Ishikawa (cell line): ENCODE results near the gene MALRD1.

Experiments used
- CEBPB ChIP-seq: IDR thresholded peaks from 2 replicates; pipeline ENCODE4 v1.6.1; 2012
- CREB1 ChIP-seq: IDR thresholded peaks from 2 replicates; pipeline ENCODE4 v1.6.1; 2012; ENCODE audit warnings: low read depth
- EGR1 ChIP-seq: IDR thresholded peaks from 2 replicates; pipeline ENCODE4 v1.6.1; 2012
- EP300 ChIP-seq: IDR thresholded peaks from 2 replicates; pipeline ENCODE4 v1.6.1; 2012; ENCODE audit warnings: borderline replicate concordance
- FOXM1 ChIP-seq: IDR thresholded peaks from 2 replicates; pipeline ENCODE4 v1.6.1; 2012; ENCODE audit warnings: low read depth, borderline replicate concordance
- NFIC ChIP-seq: IDR thresholded peaks from 2 replicates; pipeline ENCODE4 v1.6.1; 2012
- RAD21 ChIP-seq: IDR thresholded peaks from 2 replicates; pipeline ENCODE4 v1.6.1; 2012; ENCODE audit warnings: low read depth
- TAF1 ChIP-seq: IDR thresholded peaks from 2 replicates; pipeline ENCODE4 v1.6.1; 2012; ENCODE audit warnings: low read depth, mild to moderate bottlenecking
- TCF12 ChIP-seq: IDR thresholded peaks from 2 replicates; pipeline ENCODE4 v1.6.1; 2012; ENCODE audit warnings: low read depth
- TEAD4 ChIP-seq: IDR thresholded peaks from 2 replicates; pipeline ENCODE4 v1.6.1; 2012
- YY1 ChIP-seq: IDR thresholded peaks from 2 replicates; pipeline ENCODE4 v1.6.1; 2012; ENCODE audit warnings: low read depth
- ZBTB7A ChIP-seq: IDR thresholded peaks from 2 replicates; pipeline ENCODE4 v1.6.1; 2012; ENCODE audit warnings: low read depth
- TF ChIP-seq, protein P1 (sequence below): IDR thresholded peaks from 2 replicates; pipeline ENCODE4 v1.6.1; 2012
- TF ChIP-seq, protein P2 (sequence below): IDR thresholded peaks from 2 replicates; pipeline ENCODE4 v1.6.1; 2012
- TF ChIP-seq, protein P3 (sequence below): IDR thresholded peaks from 2 replicates; pipeline ENCODE4 v1.6.1; 2012; ENCODE audit warnings: low read depth, mild to moderate bottlenecking

Gene MALRD1

DNA sequence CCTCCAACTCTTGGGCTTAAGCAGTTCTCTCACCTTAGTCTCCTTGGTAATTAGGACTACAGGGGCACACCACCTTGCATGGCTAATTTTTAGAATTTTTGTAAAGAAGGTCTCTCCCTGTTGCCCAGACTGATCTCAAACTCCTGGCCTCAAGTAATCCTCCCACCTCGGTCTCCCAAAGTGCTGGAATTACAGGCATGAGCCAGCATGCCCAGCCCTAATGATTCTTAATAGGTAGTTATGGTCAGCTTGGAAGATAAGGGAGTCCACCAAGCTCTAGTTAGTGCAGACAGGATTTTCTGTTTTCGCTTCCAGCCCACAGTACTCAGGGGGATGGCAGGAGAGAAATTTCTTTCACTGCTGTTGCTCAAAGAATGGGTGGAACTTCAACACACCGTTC lies 639.7 kb downstream of the MALRD1 start:
- TF ChIP-seq, protein P1, sequence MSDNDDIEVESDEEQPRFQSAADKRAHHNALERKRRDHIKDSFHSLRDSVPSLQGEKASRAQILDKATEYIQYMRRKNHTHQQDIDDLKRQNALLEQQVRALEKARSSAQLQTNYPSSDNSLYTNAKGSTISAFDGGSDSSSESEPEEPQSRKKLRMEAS = no peak
- TF ChIP-seq NFIC (no peak), YY1 (no peak), FOXM1 (no peak), EP300 (no peak), EGR1 (no peak), CEBPB (no peak), ZBTB7A (no peak)
- TF ChIP-seq, protein P2, sequence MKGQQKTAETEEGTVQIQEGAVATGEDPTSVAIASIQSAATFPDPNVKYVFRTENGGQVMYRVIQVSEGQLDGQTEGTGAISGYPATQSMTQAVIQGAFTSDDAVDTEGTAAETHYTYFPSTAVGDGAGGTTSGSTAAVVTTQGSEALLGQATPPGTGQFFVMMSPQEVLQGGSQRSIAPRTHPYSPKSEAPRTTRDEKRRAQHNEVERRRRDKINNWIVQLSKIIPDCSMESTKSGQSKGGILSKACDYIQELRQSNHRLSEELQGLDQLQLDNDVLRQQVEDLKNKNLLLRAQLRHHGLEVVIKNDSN = no peak

DNA sequence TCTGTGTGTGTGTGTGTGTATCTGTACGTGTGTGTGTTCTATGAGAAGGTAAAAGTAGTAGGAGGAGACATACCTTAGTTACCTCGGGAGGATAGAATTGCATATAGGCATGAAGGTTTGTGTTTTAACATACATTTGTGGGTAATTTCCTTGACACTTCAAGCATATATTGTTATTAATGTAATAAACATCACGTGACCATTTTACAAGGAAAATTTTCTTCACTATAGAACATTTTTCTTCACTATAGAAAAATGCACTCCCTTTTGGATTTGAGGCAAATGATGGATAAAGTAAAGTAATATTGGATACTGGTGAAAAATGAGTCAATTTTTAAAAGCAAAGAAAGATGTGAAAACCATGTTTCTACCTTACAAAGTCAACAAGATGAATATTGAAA lies 640.6 kb downstream of the MALRD1 start:
- TF ChIP-seq NFIC (no peak), FOXM1 (no peak), ZBTB7A (no peak), RAD21 (no peak), TCF12 (no peak)

DNA sequence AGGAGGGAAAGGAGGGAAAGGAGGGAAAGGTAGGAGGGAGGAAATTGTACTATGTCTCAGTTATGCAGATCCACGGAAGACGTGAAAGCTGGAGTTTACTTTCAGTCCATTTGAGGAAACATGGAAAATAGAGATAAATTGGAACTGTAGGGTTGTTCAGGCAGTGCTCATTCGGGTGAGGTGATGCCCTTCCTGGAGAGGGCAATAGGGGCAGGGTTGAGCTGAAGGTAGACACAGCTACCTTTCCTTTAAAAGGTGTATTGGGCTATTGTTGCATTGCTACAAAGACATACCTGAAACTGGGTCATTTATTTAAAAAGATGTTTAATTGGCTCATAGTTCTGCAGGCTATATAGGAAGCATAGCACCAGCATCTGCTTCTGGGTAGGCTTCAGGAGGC lies 650.7 kb downstream of the MALRD1 start:
- no peak for TF ChIP-seq TEAD4
- TF ChIP-seq TAF1 = no peak
- TF ChIP-seq, protein P1 = no peak
- TF ChIP-seq FOXM1 = no peak
- TF ChIP-seq YY1 = no peak
- no peak for TF ChIP-seq TCF12
- TF ChIP-seq, protein P2 = no peak
- no peak for TF ChIP-seq RAD21
- no peak for TF ChIP-seq CEBPB
- no peak for TF ChIP-seq CREB1
- no peak for TF ChIP-seq ZBTB7A
- TF ChIP-seq, protein P3, sequence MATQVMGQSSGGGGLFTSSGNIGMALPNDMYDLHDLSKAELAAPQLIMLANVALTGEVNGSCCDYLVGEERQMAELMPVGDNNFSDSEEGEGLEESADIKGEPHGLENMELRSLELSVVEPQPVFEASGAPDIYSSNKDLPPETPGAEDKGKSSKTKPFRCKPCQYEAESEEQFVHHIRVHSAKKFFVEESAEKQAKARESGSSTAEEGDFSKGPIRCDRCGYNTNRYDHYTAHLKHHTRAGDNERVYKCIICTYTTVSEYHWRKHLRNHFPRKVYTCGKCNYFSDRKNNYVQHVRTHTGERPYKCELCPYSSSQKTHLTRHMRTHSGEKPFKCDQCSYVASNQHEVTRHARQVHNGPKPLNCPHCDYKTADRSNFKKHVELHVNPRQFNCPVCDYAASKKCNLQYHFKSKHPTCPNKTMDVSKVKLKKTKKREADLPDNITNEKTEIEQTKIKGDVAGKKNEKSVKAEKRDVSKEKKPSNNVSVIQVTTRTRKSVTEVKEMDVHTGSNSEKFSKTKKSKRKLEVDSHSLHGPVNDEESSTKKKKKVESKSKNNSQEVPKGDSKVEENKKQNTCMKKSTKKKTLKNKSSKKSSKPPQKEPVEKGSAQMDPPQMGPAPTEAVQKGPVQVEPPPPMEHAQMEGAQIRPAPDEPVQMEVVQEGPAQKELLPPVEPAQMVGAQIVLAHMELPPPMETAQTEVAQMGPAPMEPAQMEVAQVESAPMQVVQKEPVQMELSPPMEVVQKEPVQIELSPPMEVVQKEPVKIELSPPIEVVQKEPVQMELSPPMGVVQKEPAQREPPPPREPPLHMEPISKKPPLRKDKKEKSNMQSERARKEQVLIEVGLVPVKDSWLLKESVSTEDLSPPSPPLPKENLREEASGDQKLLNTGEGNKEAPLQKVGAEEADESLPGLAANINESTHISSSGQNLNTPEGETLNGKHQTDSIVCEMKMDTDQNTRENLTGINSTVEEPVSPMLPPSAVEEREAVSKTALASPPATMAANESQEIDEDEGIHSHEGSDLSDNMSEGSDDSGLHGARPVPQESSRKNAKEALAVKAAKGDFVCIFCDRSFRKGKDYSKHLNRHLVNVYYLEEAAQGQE = no peak
- TF ChIP-seq NFIC = no peak
- no peak for TF ChIP-seq EP300

DNA sequence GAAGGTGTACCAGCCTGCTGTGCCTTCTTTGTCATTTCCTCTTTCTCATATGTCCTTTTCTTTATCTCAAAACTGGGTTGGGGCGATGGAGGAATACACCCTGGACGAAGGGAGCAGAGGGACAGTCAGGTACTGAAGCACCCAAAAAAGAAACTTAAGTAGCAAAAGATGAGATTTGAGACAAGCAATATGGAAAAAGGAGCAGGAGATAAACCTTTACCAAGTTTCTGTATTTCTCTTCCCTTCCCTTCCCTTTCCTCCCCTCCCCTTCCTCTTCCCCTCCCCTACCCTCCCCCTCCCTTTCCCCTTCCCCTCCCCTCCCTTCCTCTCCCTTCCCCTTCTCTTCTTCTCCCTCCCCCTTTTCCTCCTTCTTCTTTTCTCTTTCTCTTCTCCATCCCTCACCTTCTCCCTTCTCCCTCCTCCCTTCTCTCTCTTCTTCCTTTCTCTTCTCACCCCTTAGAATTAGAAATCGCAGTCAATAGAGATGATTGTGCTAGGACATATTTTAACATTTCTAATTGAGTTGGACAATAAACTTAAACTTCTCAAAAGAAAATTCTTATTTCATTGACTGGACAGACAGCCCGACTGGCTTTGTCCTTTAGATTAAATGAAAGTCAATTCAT lies 652.9 kb downstream of the MALRD1 start:
- TF ChIP-seq RAD21 (no peak), NFIC (no peak), ZBTB7A (no peak), TEAD4 (no peak), EP300 (no peak)
- TF ChIP-seq, protein P2 = no peak

DNA sequence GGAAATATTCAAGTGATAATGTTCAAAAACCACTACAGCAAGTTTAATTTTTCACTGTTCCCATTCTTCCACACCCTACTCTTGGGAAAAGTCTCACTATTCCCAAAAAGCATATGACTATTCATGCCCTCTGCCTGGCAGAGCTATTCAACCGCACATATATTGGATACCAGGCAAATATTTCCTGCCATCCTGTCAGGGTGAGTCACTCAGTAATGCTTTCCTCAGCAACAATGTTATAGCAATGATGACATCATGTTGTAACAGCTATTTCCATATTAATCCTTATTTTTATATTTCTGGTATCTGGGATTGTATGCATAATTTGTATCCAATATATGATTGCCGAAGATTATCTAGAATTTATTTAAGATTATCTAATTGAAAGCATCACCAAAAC lies 653.6 kb downstream of the MALRD1 start:
- TF ChIP-seq, protein P3 = no peak
- TF ChIP-seq TCF12 (no peak), TEAD4 (no peak), TAF1 (no peak)

DNA sequence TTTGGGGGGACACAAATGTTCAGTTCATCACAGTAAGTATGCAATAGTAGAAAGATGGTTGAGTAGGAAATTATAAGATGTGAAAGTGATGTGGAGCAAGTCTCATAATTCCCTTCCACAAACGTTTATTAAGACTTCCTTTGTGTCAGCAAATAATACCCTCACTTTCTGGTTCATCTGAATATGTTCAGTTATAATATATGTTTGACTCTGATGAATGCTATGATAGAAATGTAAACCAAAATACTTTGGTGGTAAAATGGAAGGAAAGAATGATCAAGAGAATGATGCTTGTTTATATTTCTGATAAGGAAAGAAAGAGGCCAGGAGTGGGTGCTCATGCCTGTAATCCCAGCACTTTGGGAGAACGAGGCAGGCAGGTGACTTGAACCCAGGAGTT lies 655.9 kb downstream of the MALRD1 start:
- TF ChIP-seq TAF1 (no peak), NFIC (no peak), CEBPB (no peak), ZBTB7A (no peak), EP300 (no peak), CREB1 (no peak), FOXM1 (no peak), YY1 (no peak), TCF12 (no peak), TEAD4 (no peak), EGR1 (no peak), RAD21 (no peak)
- TF ChIP-seq, protein P2 = no peak
- TF ChIP-seq, protein P3 = no peak
- TF ChIP-seq, protein P1 = no peak
